Cerebellar cortex (tissue), 1 donor: Measurements from ENCODE around the gene DLEU7.
A peak's percentile ranks its signal among the peaks of the same experiment; 100 is the strongest.

Source experiments
- DNase-seq: peaks from one replicate; pipeline ENCODE4 v3.0.0-alpha.2; 2015; ENCODE audit warnings: low spot score

DLEU7 gene

GRCh38 chr13:50843257-50844083 lies at the start of gene DLEU7:
Gene DLEU7, minus strand, starts transcription at chr13:50843692. Its CDS starts 46 bp downstream, at chr13:50843646.
- no peak for DNase-seq

- no peak for DNase-seq
These were observed 48.9 kb upstream of the DLEU7 start for GRCh38 chr13:50892210-50892944.

GRCh38 chr13:50891206-50891605 lies 47.7 kb upstream of the DLEU7 start:
- DNase-seq, result no peak

GRCh38 chr13:50889317-50889716 lies 45.8 kb upstream of the DLEU7 start:
- no peak for DNase-seq

- no peak for DNase-seq
These were observed 44.9 kb upstream of the DLEU7 start for GRCh38 chr13:50888362-50888761.

- DNase-seq, result no peak
These were observed 43.7 kb upstream of the DLEU7 start for GRCh38 chr13:50887151-50887550.

GRCh38 chr13:50884265-50884664 lies 40.8 kb upstream of the DLEU7 start:
- no peak for DNase-seq

- DNase-seq, result no peak
These were observed 40.2 kb upstream of the DLEU7 start for GRCh38 chr13:50883728-50884127.

- no peak for DNase-seq
These were observed 39.4 kb upstream of the DLEU7 start for GRCh38 chr13:50882816-50883435.

GRCh38 chr13:50873991-50874390 lies 30.5 kb upstream of the DLEU7 start:
- no peak for DNase-seq

GRCh38 chr13:50873467-50873866 lies 30.0 kb upstream of the DLEU7 start:
- DNase-seq, result no peak

- no peak for DNase-seq
These were observed 27.9 kb upstream of the DLEU7 start for GRCh38 chr13:50871405-50871804.

- no peak for DNase-seq
These were observed 24.1 kb upstream of the DLEU7 start for GRCh38 chr13:50867637-50867945.

- no peak for DNase-seq
These were observed 23.5 kb upstream of the DLEU7 start for GRCh38 chr13:50866817-50867636.

GRCh38 chr13:50864492-50864891 lies 21.0 kb upstream of the DLEU7 start:
- no peak for DNase-seq

GRCh38 chr13:50855681-50856080 lies 12.2 kb upstream of the DLEU7 start:
- DNase-seq, result no peak

GRCh38 chr13:50850445-50850844 lies 7.0 kb upstream of the DLEU7 start:
- DNase-seq, result no peak

GRCh38 chr13:50847501-50847900 lies 4.0 kb upstream of the DLEU7 start:
- DNase-seq, result peak; percentile 91

- peak; percentile 73 for DNase-seq
These were observed 3.5 kb upstream of the DLEU7 start for GRCh38 chr13:50846861-50847475.

- no peak for DNase-seq
These were observed 1.7 kb upstream of the DLEU7 start for GRCh38 chr13:50845211-50845610.

GRCh38 chr13:50844084-50844875 lies 788 bp upstream of the DLEU7 start:
- no peak for DNase-seq
